Non-pigmented ciliary epithelial cell (primary cell): Measurements from ENCODE around the gene TREML4.

Experiments
- DNase-seq: peaks from one replicate; pipeline ENCODE4 v3.0.0-alpha.2; 2010; ENCODE audit warnings: low read depth

TREML4 gene

DNA sequence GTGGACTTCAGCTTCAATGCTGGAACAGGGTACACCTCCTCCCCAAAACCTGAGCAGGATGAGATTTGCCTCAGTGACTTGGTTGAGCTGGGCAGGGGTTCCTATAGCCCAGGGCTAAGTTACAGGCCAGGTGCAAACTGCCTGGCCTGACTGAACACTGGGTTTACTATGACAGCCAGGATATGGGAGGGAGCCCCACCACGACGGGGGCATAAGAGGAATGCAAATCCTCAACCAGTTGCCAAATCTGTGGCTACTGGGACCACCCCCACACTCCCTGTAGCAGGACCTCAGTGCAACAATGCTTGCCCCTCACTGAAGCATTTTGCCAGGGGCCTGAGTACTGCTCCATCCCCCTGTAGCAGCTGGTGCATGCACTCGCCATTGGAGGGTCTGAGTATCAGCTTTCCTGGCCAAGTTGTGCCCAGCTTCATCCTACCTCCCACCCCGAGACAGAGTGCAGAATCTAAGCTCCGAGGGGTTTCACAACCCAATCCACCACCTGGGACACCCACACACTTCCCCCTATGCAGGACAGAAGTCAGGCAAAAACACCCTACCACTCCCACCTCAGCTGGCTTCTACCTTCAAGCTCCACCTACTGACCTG, 27.6 kb downstream of the TREML4 start:
- DNase-seq = no peak

DNA sequence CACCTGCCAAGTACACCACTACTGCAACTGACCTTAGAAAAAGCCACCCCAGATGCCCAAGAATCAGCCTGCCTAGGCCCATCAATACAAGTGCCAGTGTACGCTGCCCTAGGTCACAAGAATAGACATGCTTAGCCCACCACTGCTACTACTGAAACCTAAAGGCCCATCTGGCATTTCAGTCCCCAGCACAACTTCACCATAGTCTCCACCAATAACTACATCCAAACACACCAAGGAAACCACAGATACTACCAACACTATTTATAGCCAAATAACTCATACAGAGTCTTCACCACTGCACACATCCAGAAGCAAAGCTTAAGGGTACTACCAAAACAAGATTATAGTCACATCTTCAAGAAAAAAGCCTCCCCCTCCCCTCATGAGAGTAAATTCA, 28.2 kb downstream of the TREML4 start:
- DNase-seq = no peak

DNA sequence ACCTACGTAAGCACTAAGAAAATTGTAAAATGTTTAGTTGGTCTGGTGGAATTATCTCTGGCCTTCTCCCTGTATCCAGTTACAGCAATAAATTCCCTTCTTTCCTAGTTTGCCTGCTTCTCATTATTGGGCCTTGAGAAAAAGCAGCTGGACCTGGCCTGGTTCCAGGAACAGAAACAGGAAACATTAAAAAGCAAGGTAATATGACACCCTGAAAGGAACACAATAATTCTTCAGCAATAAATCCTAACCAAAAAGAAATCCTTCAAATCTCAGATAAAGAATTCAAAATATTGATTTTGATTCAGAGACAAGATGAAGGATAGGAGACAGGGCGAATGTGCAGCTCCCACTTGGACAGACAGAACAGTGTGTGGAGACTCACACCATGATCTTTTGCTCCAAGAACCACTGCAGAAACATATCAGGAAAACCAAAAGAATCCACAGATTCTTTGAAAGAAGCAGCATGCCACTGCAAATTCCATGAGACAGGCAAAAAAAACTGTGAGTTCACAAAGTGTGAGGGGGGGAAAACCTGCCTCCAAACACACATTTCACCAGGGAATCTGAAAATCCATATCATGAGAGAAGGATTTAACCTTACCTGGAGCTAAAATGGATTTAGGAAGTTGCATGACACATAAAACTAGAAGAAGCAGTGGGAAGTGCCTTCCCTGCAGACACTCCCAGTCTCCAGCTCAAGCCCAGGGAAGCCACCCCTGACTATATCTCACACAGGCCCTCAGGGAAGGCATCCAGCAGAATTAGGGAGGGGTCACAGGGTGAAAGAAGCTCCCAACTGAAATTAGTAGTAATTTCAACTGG, 29.4 kb downstream of the TREML4 start:
- DNase-seq = peak; percentile 49

DNA sequence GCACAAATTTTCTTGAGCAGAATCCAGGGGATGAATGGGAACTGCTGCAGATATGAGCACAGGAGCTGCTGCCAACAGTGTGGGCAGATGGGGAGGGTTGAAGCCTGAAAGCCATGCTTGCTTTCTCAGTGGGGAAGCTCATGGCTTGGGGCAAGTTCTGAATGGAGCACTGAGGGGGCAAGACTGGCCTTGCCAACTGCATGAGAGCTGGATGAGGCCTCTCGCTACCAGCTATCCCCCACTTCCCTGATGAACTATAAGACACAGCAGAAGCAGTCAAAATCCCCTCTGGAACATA, 30.0 kb downstream of the TREML4 start:
- DNase-seq = no peak

DNA sequence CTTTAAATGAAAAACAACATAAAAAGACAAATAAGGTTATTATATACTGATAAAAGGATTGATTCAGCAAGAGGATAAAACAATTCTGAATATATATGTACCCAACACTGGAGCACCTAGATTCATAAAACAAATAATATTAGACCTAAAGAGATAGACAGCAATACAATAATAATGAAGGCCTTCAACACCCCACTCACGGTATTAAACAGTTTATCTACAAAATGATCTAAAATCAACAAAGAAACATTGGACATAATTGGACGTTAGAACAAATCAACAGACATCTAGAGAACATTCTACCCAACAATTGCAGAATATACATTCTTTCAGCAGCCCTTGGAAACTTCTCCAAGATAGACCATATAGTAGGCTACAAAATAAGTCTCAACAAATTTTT, 34.3 kb downstream of the TREML4 start:
- DNase-seq = no peak

DNA sequence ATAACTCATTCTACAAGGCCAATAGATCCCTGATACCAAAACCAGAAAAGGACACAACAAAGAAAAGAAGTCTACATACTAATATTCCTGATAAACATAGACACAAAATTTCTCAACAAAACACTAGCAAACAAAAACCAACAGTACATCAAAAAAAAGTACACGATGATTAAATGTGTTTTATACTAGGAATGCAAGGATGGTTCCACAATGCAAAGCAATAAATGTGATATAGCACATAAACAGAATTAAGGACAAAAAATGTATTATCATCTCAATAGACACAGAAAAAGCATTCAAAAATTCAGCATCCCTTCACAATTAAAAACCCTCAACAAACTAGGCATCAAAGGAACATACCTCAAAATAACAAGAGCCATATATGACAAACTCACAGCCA, 35.1 kb downstream of the TREML4 start:
- DNase-seq = no peak

DNA sequence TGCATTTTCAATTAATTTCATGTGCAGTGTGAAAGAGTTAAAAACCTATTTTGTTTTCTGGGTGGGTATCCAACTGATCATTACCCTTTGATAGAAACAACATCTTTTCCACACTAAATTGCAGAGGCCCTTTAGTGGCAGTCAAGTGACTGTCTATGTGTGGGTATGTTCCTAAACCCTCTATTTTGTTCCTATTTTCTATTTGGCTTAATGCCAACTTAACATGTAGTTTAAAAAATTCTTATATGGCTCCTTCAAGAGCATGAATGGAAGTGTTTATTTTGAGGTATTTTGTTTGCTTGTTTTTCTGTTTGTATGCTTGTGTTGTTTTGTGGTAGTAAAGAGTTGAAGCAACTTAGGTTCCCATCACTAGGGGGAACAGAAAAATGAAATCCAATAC, 38.4 kb downstream of the TREML4 start:
- DNase-seq = no peak

DNA sequence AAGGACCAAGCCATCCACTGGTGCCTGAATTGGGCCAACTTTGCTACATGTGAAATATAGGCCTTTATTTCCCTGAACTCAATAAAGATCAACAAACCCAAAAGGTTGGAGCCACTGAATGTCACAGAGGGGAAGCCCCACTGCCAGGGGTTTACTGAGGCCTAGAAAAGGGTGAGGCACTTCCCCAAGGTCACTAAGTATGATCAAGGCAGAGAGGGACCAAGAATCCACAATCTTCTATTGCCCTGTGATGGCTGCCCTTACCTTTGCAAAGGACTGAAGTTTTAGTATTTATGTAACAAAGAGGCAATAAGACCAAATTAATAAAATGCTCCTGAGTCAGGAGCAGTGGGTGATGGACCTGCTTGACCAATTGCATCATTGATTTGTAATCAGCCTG, 40.3 kb downstream of the TREML4 start:
- DNase-seq = no peak

DNA sequence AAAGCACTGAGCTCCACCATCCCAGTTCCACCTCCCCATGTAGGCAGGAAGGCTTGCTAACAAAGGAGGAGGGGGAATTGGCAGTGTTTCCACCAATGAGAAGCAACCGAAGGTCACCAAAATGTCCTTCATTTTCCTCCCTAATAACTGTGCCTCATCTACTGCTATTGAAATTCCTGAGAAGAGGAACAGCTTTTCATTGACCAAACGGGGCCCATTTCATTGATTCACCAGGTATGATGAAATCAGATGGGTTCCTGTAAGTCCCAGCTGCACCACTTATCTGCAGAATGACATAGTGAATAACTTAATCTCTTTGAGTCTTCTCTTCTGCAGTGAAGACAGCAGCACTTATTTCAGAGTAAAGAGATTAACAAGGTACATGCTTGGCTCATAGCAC, 41.0 kb downstream of the TREML4 start:
- no peak for DNase-seq

DNA sequence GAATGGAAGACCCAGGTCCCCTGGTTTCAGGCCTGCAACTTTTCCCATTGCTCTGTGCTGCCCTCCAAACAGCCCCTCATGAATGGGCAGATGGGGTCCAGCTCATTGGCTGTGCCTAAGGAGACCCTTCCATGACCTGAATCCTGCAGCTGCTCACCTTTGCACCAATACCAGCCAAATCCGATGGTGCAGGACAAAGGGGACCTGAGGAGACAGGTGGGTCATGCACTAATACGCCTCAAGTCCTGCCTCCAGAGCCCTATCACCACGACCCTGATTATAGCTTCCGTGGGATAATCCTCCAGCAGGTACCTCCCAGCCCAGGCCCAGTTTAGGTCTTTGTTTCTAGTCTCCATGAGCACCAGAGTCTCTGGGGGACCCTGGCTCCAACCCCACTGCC, 41.6 kb downstream of the TREML4 start:
- no peak for DNase-seq

DNA sequence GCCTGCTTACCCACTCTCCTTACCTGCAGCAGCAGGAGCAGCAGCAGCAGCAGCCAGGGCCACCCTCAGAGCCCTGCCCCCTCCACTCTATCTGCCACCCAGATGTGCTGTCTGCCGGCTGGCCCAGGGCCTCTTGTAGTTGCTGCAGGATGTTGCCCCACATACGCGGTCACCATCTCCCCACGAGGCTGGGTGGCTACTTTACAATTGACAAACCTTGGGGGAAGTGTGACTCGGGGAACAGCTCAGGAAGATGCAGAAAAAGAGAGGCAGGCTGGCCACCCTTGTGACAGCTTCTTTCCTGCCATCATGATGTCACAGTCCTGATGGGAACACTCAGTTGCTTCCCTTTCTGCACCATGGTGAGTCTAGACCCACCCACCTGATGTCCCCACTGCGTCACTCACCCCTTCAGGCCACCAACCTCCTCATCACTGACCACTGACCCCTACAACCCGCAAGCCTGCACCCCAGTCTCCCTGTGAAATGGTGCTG, 43.8 kb downstream of the TREML4 start:
- no peak for DNase-seq

DNA sequence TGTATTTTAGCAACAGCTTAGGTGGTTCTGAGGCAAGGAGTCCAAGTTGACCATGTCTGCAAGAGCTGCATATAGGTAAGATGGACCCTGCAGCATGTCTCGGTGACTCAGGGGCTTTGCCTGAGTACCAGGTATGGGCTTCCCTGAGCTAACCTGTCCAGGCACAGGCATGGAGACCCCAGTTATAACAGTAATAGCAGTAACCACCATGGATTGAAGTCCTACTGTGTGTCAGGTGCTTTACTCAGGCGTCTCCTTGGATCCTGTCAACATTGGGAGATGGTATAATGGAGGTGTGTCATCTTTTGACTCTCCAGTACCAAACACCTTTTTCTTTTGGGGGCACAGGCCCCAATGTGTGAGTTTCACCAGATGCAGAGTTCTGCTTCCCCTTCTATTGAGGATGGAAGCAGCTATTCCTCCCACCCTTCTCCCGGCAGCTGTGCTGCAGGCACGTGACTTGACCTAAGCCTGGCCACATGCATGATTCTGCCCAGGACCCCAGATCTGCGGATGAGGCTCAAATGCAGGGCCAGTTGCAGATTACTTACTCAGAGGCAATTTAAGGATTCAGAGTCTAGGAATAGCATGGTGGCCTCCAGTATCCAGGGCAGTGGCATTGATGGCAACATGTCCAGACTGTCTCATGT, 44.6 kb downstream of the TREML4 start:
- no peak for DNase-seq

DNA sequence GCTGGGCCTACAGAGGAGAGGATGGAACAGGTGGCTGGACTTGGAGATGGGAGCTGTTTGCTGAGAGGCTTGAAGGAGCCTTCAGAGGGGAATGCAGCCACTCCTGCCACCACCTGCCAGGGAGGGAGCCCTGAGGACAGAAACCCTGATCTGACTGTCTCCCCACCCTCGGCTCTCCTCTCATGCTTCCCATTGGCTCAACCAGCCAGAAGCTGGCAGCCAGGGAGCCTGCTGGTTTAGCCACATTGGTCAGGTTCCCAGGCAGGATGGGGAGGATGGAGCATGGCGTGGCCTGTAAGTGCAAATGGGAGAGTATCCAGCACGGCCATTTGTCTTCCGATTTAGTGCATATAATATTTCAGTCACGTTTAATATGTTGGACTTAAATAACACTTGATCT, 45.6 kb downstream of the TREML4 start:
- DNase-seq = no peak

DNA sequence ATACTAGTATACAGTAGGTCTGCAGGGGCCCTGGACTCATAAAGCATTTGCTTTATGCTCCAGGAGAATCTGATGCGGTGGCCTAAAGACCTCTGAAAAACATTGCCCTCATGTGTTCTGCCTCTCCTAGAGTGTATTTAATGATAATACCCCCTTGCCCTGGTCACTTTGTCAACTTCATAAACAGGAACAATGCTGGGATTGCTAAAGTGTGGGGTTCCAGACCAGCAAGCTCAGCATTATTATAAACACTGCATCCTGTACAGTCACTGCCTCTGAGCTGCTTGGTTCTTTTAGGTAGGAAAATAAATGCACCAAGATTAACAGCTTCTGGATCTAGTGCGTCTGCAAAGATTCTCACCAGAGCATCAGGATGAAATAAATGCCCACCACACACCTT, 46.1 kb downstream of the TREML4 start:
- DNase-seq = no peak

DNA sequence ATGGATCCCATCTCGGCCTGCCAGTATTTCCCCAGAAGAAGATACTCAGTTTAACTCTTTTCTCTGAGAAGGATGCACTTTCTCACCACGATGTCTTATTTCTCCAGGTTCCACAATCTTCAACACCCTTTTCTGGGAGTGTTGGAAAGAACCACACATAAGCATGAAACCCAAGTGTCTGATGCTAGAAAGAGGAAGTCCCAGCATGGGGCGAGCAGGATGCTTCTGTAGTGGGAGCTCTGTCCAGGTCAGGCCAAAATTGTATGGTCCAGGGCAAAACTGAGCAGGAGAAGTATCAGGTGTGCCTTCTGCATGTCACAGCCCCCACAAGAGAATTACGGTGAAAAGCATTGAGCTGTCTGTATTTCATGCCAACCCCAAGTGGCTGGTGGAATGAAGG, 47.3 kb downstream of the TREML4 start:
- DNase-seq = no peak

DNA sequence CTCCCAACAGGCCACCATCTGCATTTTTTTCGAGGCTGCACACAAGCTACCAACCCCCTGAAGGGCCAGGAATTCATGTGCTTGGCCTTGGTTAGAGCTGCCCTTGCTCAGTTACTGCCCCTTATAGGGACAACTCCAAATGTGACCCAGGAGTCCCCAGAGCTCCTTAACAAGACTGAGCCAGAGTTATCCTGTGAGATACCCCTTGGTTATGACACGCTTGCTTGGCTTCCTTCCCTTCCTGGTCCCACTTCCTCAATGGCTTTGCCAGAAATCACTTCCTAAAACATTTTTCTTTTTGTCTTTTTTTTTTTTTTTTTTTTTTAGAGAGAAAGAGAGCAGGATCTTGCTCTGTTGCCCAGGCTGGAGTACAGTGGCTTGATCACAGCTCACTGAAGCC, 49.5 kb downstream of the TREML4 start:
- no peak for DNase-seq

DNA sequence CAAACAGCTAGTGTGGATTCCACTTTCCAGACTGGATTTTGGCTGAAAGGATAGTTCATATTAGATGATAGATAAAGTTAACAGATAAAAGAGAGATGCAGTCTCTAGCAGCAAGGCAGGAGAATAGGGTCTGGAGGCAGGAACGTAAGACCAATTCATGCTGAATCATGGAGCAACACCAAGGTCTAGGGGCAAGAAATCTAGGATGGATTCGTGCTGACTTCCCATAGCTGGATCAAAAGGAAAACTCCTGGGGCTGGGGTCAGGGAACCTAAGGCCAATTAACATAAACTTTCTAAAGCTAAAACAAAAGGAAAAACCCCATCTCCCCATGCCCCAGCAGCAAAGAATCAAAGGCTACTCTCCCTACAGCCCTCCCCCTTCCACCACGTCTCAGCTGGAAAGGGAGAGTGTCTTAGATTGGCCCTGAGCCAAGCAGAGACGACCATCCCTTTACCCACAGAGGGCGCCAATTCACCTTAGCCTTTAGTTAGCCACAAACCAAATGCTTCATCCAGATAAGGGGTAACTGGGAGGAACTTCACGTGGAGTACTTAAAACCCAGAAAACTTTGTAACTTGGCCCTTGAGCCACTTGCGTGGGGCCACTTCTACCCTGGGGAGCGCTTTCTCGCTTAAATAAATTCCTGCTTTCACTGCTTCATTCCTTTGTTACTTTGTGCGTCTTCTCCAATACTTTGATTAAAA, 50.7 kb downstream of the TREML4 start:
- no peak for DNase-seq

DNA sequence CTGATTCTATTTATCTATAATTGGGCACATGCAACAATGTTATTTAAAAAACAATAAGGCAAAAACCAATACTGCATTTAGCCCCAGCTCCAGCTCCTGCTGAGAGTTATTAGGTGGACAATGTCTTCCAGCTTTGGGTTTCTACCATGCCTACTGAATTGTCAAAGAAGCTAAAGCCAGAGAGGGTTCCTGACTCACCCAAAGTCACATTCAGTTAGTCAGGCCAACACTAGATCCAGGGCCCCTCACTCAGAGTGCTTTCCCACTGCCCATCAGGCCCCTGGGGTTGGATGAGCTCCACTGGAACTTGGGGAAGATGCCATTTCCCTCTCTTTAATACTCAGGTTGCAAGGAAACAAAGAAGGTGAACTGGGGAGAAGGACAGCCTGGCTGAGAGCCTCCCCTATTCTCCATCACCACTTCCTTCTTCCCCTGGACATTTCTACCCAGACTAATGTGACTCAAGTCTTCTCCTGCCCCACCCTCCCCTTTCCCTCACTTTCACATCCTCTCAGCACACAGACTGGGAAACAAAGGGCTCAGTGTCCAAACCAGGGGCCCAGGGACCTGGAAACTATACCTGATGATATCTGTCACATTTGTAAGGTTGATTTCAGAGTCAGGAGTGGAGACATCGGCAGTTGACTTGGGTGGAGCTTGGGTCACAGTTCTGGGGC, 52.4 kb downstream of the TREML4 start:
- no peak for DNase-seq

DNA sequence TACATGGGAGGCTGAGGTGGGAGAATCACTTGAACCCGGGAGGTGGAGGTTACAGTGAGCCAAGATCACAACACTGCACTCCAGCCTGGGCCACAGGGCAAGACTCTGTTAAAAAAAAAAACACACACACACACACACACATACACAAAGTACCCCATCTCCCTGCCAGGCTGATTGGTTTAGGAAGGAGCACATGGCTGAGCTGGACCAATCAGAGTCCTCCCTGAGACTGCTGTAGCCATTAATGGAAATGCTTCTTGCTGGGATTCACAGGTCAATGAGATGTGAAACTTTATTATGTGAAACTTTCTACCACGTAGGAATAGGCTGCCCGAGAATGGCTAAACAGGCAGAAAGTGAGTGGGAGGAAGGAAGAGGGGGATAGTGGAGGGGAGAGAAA, 55.5 kb downstream of the TREML4 start:
- DNase-seq = no peak

DNA sequence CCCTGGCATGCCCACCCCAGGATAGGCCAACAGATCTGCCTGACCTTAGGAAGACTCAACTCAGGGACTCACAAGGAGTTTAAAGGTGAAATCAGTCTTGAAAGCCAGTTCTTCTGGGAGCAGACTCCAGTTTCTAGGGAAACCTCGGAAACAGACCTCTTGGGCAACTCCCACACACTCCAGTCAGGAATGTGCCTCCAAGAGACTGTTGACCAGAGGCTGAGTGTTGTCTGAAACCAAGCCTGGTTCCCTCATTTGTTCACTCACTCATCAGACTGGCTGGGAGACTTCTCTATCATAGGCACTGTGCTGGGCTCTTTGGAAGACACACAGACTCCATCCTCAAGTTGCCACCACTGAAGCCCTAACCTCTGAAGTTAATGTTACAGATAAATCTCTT, 56.6 kb downstream of the TREML4 start:
- no peak for DNase-seq

DNA sequence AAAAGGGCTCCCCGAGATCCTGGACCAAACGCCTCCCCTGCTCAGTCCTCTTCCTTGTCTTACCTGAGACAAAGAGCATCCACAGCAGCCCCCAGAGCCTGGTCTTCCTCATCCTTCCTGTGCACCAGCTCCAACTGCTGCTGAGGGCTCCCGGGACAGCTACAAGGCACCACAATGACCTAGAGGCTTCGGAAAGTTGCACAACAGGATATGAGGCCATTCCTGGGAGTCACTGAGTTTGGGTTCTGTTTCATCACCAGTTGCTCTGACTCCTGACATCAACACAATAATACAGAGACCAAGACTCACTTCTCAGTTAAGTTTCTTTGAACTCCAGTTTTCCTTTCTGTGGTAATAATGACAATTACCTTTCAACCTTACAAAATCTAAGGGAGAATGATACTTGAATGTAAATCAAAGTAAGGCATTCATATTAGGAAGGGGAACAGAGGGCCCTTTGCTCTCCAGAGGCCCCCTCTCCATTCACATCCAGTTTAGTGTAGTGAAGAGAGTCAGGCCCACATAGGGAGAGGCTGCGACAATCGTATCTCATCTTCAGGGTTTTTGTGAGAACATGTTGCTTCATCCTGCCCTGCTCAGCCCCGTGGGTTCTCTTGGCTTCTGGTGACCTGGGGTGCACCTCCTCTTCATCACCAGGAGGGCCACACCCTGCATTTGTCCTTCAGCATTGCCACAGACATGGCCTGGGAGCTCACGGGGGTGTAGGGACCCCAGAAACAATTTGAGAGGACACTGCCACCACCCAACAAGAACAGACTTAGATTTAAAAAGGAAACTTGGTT, 58.6 kb downstream of the TREML4 start, which contains the start of gene TREM1:
Gene TREM1, minus strand, starts transcription at position 139 of the 803 bp plus-strand sequence. Its CDS starts 27 bp downstream, at position 112.
- DNase-seq = no peak
